ENCODE data around the gene SGK2.
"Not testable (repeated sequence)": the region's sequence is repeated elsewhere in the genome, so short reads cannot be mapped to it uniquely, and the experiment has no call there.

Gene SGK2

GRCh38 chr20:43583982-43584432, 25.2 kb downstream of the SGK2 start:
- Histone ChIP-seq H3K36me3 (ENCODE audit: insufficient read depth) (no peaks in the 10 kb centered on the region), H3K4me3 (IDR thresholded peaks at IDR 0.05; ENCODE audit: insufficient read depth, low read depth, low read length) (no peak overlapping the region), H3K4me2 (peak overlapping the region; percentile 26; the same call in 1 of the 2 replicates), H2AFZ (ENCODE audit: low read depth) (peak overlapping the region; percentile 10; the same call in 1 of the 2 replicates), H3K27me3 (ENCODE audit: insufficient read depth, low read depth) (no peaks in the 10 kb centered on the region), H4K20me1 (ENCODE audit: insufficient read depth) (no peaks in the 10 kb centered on the region), H3K79me2 (ENCODE audit: insufficient read depth, low read depth) (no peaks in the 10 kb centered on the region), H3K9ac (no peak overlapping the region), H3K27ac (no peak overlapping the region), H3K4me1 (ENCODE audit: low read depth, poor library complexity, severe bottlenecking) (peaks cover 32% of the 10 kb centered on the region)
- TF ChIP-seq CTCF (conservative IDR thresholded peaks at IDR 0.05; ENCODE audit: low read depth, low read length) = no peak

- no peaks in the 10 kb centered on the region for H3K79me2 ChIP-seq (ENCODE audit: insufficient read depth, low read depth)
- H3K4me1 ChIP-seq (ENCODE audit: low read depth, poor library complexity, severe bottlenecking) = peaks cover 30% of the 10 kb centered on the region
- no peak overlapping the region for H3K27ac ChIP-seq
- H3K27me3 ChIP-seq (ENCODE audit: insufficient read depth, low read depth) = no peaks in the 10 kb centered on the region
- H3K4me3 ChIP-seq (IDR thresholded peaks at IDR 0.05; ENCODE audit: insufficient read depth, low read depth, low read length) = no peak overlapping the region
- peak overlapping the region; percentile 10; the same call in 1 of the 2 replicates for H2AFZ ChIP-seq (ENCODE audit: low read depth)
- no peaks in the 10 kb centered on the region for H4K20me1 ChIP-seq (ENCODE audit: insufficient read depth)
- no peaks in the 10 kb centered on the region for H3K36me3 ChIP-seq (ENCODE audit: insufficient read depth)
- H3K9ac ChIP-seq = no peak overlapping the region
- no peak for TF ChIP-seq CTCF (conservative IDR thresholded peaks at IDR 0.05; ENCODE audit: low read depth, low read length)
- H3K4me2 ChIP-seq = peak overlapping the region; percentile 26; the same call in 1 of the 2 replicates
Measured at GRCh38 chr20:43584448-43585136, 25.8 kb downstream of the SGK2 start.

- Histone ChIP-seq H3K4me1 (ENCODE audit: low read depth, poor library complexity, severe bottlenecking) (peaks cover 30% of the 10 kb centered on the region), H3K79me2 (ENCODE audit: insufficient read depth, low read depth) (no peaks in the 10 kb centered on the region), H4K20me1 (ENCODE audit: insufficient read depth) (no peaks in the 10 kb centered on the region), H3K4me2 (no peak overlapping the region), H3K36me3 (ENCODE audit: insufficient read depth) (no peaks in the 10 kb centered on the region), H3K9ac (no peak overlapping the region), H3K4me3 (IDR thresholded peaks at IDR 0.05; ENCODE audit: insufficient read depth, low read depth, low read length) (no peak overlapping the region), H2AFZ (ENCODE audit: low read depth) (no peak overlapping the region), H3K27ac (no peak overlapping the region), H3K27me3 (ENCODE audit: insufficient read depth, low read depth) (no peaks in the 10 kb centered on the region)
- no peak for TF ChIP-seq CTCF (conservative IDR thresholded peaks at IDR 0.05; ENCODE audit: low read depth, low read length)
Measured at GRCh38 chr20:43586641-43587040, 27.8 kb downstream of the SGK2 start.

GRCh38 chr20:43588526-43588925, 29.7 kb downstream of the SGK2 start:
- peaks cover 27% of the 10 kb centered on the region for H3K4me1 ChIP-seq (ENCODE audit: low read depth, poor library complexity, severe bottlenecking)
- not testable (repeated sequence) for H3K4me3 ChIP-seq (IDR thresholded peaks at IDR 0.05; ENCODE audit: insufficient read depth, low read depth, low read length); H3K27me3 ChIP-seq (ENCODE audit: insufficient read depth, low read depth); H3K79me2 ChIP-seq (ENCODE audit: insufficient read depth, low read depth); H3K4me2 ChIP-seq; H3K9ac ChIP-seq; H3K36me3 ChIP-seq (ENCODE audit: insufficient read depth); H4K20me1 ChIP-seq (ENCODE audit: insufficient read depth); H3K27ac ChIP-seq; H2AFZ ChIP-seq (ENCODE audit: low read depth)

GRCh38 chr20:43590036-43590391, 31.2 kb downstream of the SGK2 start:
- no peaks in the 10 kb centered on the region for H3K27me3 ChIP-seq (ENCODE audit: insufficient read depth, low read depth)
- H3K4me2 ChIP-seq = peak overlapping the region; percentile 56
- H3K36me3 ChIP-seq (ENCODE audit: insufficient read depth) = no peaks in the 10 kb centered on the region
- peak overlapping the region; percentile 77 for H2AFZ ChIP-seq (ENCODE audit: low read depth)
- H3K4me1 ChIP-seq (ENCODE audit: low read depth, poor library complexity, severe bottlenecking) = peaks cover 14% of the 10 kb centered on the region
- H4K20me1 ChIP-seq (ENCODE audit: insufficient read depth) = no peaks in the 10 kb centered on the region
- TF ChIP-seq CTCF (conservative IDR thresholded peaks at IDR 0.05; ENCODE audit: low read depth, low read length) = no peak
- H3K9ac ChIP-seq = peak overlapping the region; percentile 54; the same call in 1 of the 2 replicates
- peak overlapping the region; percentile 57 for H3K4me3 ChIP-seq (IDR thresholded peaks at IDR 0.05; ENCODE audit: insufficient read depth, low read depth, low read length)
- peak overlapping the region; percentile 48; the same call in 1 of the 2 replicates for H3K27ac ChIP-seq
- H3K79me2 ChIP-seq (ENCODE audit: insufficient read depth, low read depth) = peaks cover 6% of the 10 kb centered on the region; the same call in 1 of the 2 replicates
